ENCODE measurements around the gene CDH13. TPM values are rescaled to one million over a fixed set of nuclear protein-coding genes. Genes with fewer than 3 reads are reported as not detected.

CDH13 gene
- total and polyA plus RNA-seq, 2 of the 8 experiments (the other 6 are each of a cell fraction or from before 2014, with no cell fraction given) = 2.3 to 2.4 TPM

DNA sequence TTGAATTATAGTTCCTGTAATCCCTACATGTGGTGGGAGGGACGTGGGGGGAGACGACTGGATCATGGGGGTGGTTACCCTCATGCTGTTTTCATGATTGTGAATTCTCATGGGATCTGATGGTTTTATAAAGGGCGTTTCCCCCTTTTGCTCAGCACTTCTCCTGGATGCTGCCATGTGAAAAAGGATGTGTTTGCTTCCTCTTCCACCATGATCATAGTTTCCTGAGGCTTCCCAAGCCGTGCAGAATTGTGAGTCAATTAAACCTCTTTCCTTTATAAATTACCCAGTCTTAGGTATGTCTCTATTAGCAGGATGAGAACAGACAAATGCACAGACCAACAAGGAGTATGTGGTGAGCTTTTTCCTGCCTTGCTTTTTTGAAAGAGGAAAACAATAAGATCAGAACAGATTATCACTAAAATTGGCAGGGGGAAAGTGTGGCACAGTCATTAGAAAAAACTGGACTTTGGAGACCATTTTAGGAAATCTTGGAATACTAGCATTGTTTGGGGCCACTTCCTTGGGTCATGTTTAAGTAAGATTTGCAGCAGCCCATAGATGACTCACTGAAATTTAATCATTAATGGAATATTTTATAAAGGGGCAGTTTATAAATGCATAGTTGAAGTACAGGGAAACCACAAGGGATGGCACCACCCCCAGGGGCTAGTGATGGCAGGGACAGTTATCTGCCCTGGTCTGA is 352.8 kb downstream of the CDH13 start:
- no peak overlapping the region for H3K4me3 ChIP-seq (ENCODE audit: extremely low read depth in 1 of 4, insufficient read depth in 2 of 4, low read depth in 3 of 4, low read length in 4 of 4)
- no peak overlapping the region for H2AK5ac ChIP-seq (ENCODE audit: low read depth, low read length)
- TF ChIP-seq POU5F1 (IDR thresholded peaks at IDR 0.05; ENCODE audit: low read depth, low read length) = no peak
- TF ChIP-seq POLR2AphosphoS5 (IDR thresholded peaks at IDR 0.05; ENCODE audit: low read depth, low read length) = no peak
- no peak for TF ChIP-seq PHF8 (conservative IDR thresholded peaks at IDR 0.05; ENCODE audit: low read depth, low read length)
- TF ChIP-seq HDAC2 (IDR thresholded peaks at IDR 0.05; ENCODE audit: borderline replicate concordance in 1 of 2, low read depth in 2 of 2, low read length in 2 of 2) = no peak
- no peak for TF ChIP-seq CREB1 (IDR thresholded peaks at IDR 0.05)
- TF ChIP-seq, protein P1, sequence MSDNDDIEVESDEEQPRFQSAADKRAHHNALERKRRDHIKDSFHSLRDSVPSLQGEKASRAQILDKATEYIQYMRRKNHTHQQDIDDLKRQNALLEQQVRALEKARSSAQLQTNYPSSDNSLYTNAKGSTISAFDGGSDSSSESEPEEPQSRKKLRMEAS (IDR thresholded peaks at IDR 0.05) = no peak
- no peak for TF ChIP-seq CHD2 (IDR thresholded peaks at IDR 0.05; ENCODE audit: low read length)
- TF ChIP-seq SAP30 (IDR thresholded peaks at IDR 0.05; ENCODE audit: insufficient read depth, insufficient replicate concordance, low read length) = no peak
- TF ChIP-seq SIN3A (conservative IDR thresholded peaks at IDR 0.05 in 1 of 2, IDR thresholded peaks at IDR 0.05 in 1 of 2; ENCODE audit: low read depth in 1 of 2, low read length in 2 of 2) = no peak
- no peak for TF ChIP-seq SP2 (IDR thresholded peaks at IDR 0.05; ENCODE audit: low read length)
- TF ChIP-seq CBX5 (IDR thresholded peaks at IDR 0.05; ENCODE audit: low read depth, low read length) = no peak
- TF ChIP-seq TAF1 (IDR thresholded peaks at IDR 0.05; ENCODE audit: low read depth, low read length) = no peak
- H3K36me3 ChIP-seq (ENCODE audit: control insufficient read depth in 2 of 4, insufficient read depth in 4 of 4, low read length in 3 of 4) = no peaks in the 10 kb centered on the region
- no peak overlapping the region for H4K5ac ChIP-seq (ENCODE audit: insufficient read length, low read depth, low read length)
- no peak overlapping the region for H3K14ac ChIP-seq (ENCODE audit: insufficient read length)
- no peak overlapping the region for H2BK15ac ChIP-seq (ENCODE audit: low read length)
- no peak overlapping the region for H2AFZ ChIP-seq (ENCODE audit: low read length)
- no peak overlapping the region for H3K23ac ChIP-seq (ENCODE audit: insufficient read length)
- H3K23me2 ChIP-seq (ENCODE audit: low read depth, low read length) = no peaks in the 10 kb centered on the region
- DNase-seq (ENCODE audit: low read depth in 1 of 2, low spot score in 2 of 2) (no peak), FAIRE-seq (no peak)
- no peak overlapping the region for H3K18ac ChIP-seq (ENCODE audit: extremely low read depth, low read length)
- H3K9ac ChIP-seq (replicated peaks in 1 of 4; ENCODE audit: extremely low read depth in 1 of 4, low read depth in 3 of 4, low read length in 3 of 4) = no peak overlapping the region
- H3K27ac ChIP-seq (ENCODE audit: low read depth, low read length) = no peak overlapping the region
- H3K4me2 ChIP-seq (ENCODE audit: insufficient read depth in 1 of 2, low read depth in 2 of 2, low read length in 2 of 2) = no peak overlapping the region
- H4K8ac ChIP-seq (ENCODE audit: extremely low read depth, insufficient read depth, low read length) = no peak overlapping the region
- no peak overlapping the region for H4K91ac ChIP-seq (replicated peaks; ENCODE audit: insufficient read length, low read length)
- WGBS, 2 experiments (ENCODE audit: extremely low coverage in 1 of 2, insufficient coverage in 1 of 2, insufficient read length in 1 of 2, insufficient replicate concordance in 2 of 2, low coverage in 1 of 2, low lambda C conversion rate in 2 of 2, missing lambda C conversion rate in 1 of 2) = 87% methylated on average over 4 of the region's 4 CpGs; no CpG with 5 or more reads in 1 of the 2 experiments
- H2BK120ac ChIP-seq (replicated peaks; ENCODE audit: low read depth, low read length) = no peak overlapping the region
- H3K9me3 ChIP-seq (ENCODE audit: insufficient read depth in 2 of 2, low read depth in 1 of 2, low read length in 1 of 2) = peaks cover 4 to 5% of the 10 kb centered on the region in 2 experiments; a peak in 3 of 4 replicates
- no peaks in the 10 kb centered on the region for H3K27me3 ChIP-seq (replicated peaks in 1 of 4; ENCODE audit: control insufficient read depth in 3 of 4, extremely low read depth in 1 of 4, insufficient read depth in 3 of 4, low read length in 3 of 4)
- ChIA-PET POLR2A (ENCODE audit: partially characterized antibody) (no interaction called here), CTCF (ENCODE audit: partially characterized antibody) (interaction anchor here (0.9 kb wide), 1 partner anchor 9 kb away, joined by 3 read pairs; no protein-coding TSS in a partner anchor)
- H3K79me2 ChIP-seq (ENCODE audit: control insufficient read depth in 1 of 2, insufficient read depth in 2 of 2, low read length in 2 of 2) = no peaks in the 10 kb centered on the region
- H3K4me1 ChIP-seq (replicated peaks in 1 of 4; ENCODE audit: control insufficient read depth in 3 of 4, insufficient read depth in 4 of 4, low read length in 3 of 4) = no peaks in the 10 kb centered on the region
- no peak overlapping the region for H2BK12ac ChIP-seq (ENCODE audit: low read depth, low read length)
- H3K56ac ChIP-seq (replicated peaks; ENCODE audit: insufficient read length, low read depth, low read length) = no peak overlapping the region
- no peak overlapping the region for H3K4ac ChIP-seq (replicated peaks; ENCODE audit: insufficient read length, low read depth, low read length)
- H2BK5ac ChIP-seq (ENCODE audit: low read depth, low read length) = no peak overlapping the region
- H3K79me1 ChIP-seq (ENCODE audit: low read depth, low read length) = no peaks in the 10 kb centered on the region
- no peaks in the 10 kb centered on the region for H4K20me1 ChIP-seq (replicated peaks in 1 of 2; ENCODE audit: control insufficient read depth in 1 of 2, insufficient read depth in 2 of 2, low read length in 2 of 2)
- H2BK20ac ChIP-seq (ENCODE audit: low read length) = no peak overlapping the region
